Esophagus muscularis mucosa (tissue), 4 donors: ENCODE measurements around the gene CHSY3.

Experiments
- CTCF ChIP-seq, 3 experiments: fragments of 200-600 bp in 2 of 3; fragments of 450-650 bp in 1 of 3; sonication (generic) in 2 of 3; IDR thresholded peaks; one replicate each; pipeline ENCODE4 v1.5.1; 2017 to 2019; ENCODE audit warnings: antibody characterized with exemption in 3 of 3, mild to moderate bottlenecking in 2 of 3, moderate library complexity in 1 of 3
- EP300 ChIP-seq: sonication (generic); formaldehyde crosslinking; IDR thresholded peaks from one replicate; pipeline ENCODE4 v1.6.1; 2017; ENCODE audit warnings: antibody characterized with exemption
- POLR2A ChIP-seq: fragments of 450-650 bp; IDR thresholded peaks from one replicate; pipeline ENCODE4 v1.6.1; 2017; ENCODE audit warnings: antibody characterized with exemption, moderate library complexity, mild to moderate bottlenecking, low read depth
- POLR2AphosphoS5 ChIP-seq, 2 donors: sonication (generic); formaldehyde crosslinking; IDR thresholded peaks; one replicate each; pipeline ENCODE4 v1.6.1; 2017; ENCODE audit warnings: antibody characterized with exemption in 2 of 2

DNA sequence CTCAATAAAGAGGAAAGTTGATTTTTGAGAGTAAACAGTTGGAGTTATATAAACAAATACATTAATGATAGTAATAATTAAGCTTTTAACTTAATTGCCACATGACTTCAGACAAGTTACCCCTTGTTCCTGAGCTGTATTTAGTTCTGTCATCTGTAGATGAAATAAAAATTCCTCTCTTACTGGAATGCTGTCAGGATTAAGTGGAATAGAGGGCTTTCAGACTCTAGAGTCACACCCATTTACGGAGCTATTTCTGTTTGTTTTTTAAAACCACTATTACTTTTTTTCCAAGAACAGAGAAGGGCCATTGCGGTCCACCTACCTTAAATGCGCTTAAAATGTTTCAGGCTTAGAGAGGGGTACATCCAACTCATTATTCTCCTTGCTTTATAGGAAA is 170.6 kb downstream of the CHSY3 start:
- no peak for TF ChIP-seq CTCF (IDR thresholded peaks at IDR 0.05)
- TF ChIP-seq POLR2AphosphoS5 (IDR thresholded peaks at IDR 0.05) = no peak
- no peak for TF ChIP-seq EP300
- no peak for TF ChIP-seq POLR2A
